ENCODE measurements around the gene TOM1.

GRCh38 chr22:35315141-35315854 is 15.6 kb downstream of the TOM1 start:
- TF ChIP-seq, protein P1, sequence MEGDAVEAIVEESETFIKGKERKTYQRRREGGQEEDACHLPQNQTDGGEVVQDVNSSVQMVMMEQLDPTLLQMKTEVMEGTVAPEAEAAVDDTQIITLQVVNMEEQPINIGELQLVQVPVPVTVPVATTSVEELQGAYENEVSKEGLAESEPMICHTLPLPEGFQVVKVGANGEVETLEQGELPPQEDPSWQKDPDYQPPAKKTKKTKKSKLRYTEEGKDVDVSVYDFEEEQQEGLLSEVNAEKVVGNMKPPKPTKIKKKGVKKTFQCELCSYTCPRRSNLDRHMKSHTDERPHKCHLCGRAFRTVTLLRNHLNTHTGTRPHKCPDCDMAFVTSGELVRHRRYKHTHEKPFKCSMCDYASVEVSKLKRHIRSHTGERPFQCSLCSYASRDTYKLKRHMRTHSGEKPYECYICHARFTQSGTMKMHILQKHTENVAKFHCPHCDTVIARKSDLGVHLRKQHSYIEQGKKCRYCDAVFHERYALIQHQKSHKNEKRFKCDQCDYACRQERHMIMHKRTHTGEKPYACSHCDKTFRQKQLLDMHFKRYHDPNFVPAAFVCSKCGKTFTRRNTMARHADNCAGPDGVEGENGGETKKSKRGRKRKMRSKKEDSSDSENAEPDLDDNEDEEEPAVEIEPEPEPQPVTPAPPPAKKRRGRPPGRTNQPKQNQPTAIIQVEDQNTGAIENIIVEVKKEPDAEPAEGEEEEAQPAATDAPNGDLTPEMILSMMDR (IDR thresholded peaks at IDR 0.05), result no peak
- TF ChIP-seq POLR2A (IDR thresholded peaks at IDR 0.05) (no peak), POLR2AphosphoS5 (IDR thresholded peaks at IDR 0.05; ENCODE audit: insufficient read depth in 1 of 2, low read depth in 1 of 2) (no peak)
